HUES6 (cell line): Measurements from ENCODE around the gene ESPNL.

ENCODE experiments used
- H3K27ac ChIP-seq: 2 replicates; pipeline ENCODE4 v1.7.0; 2013; ENCODE audit warnings: low read depth, mild to moderate bottlenecking, low read length, inconsistent platforms
- H3K27me3 ChIP-seq: 2 replicates; pipeline ENCODE4 v1.6.1; 2013; ENCODE audit warnings: low read length; ENCODE audit not compliant: control insufficient read depth, insufficient read depth
- H3K36me3 ChIP-seq: 2 replicates; pipeline ENCODE4 v1.6.1; 2013; ENCODE audit warnings: low read length; ENCODE audit not compliant: control insufficient read depth, insufficient read depth
- H3K4me1 ChIP-seq: 2 replicates; pipeline ENCODE4 v1.6.1; 2013; ENCODE audit warnings: low read length; ENCODE audit not compliant: control insufficient read depth, insufficient read depth
- H3K4me3 ChIP-seq: 2 replicates; pipeline ENCODE4 v1.5.1; 2013; ENCODE audit warnings: low read depth, low read length
- H3K9ac ChIP-seq: one replicate; pipeline ENCODE4 v1.6.1; 2013; ENCODE audit warnings: mild to moderate bottlenecking, low read length
- H3K9me3 ChIP-seq: 2 replicates; pipeline ENCODE4 v1.6.1; 2013; ENCODE audit warnings: low read depth, low read length; ENCODE audit not compliant: control insufficient read depth, insufficient read depth

ESPNL gene

GRCh38 chr2:238079874-238080327 lies 20.2 kb upstream of the ESPNL start:
- Histone ChIP-seq H3K9me3 (no peaks in the 10 kb centered on the region), H3K27me3 (no peaks in the 10 kb centered on the region), H3K27ac (no peak overlapping the region), H3K4me3 (no peak overlapping the region), H3K9ac (no peak overlapping the region), H3K36me3 (peaks cover 57% of the 10 kb centered on the region), H3K4me1 (0 out of 2 replicates have a peak, but pooled peaks cover 5% of the 10 kb centered on the region)

- Histone ChIP-seq H3K4me1 (0 out of 2 replicates have a peak, but pooled peaks cover 5% of the 10 kb centered on the region), H3K27me3 (no peaks in the 10 kb centered on the region), H3K9ac (no peak overlapping the region), H3K27ac (no peak overlapping the region), H3K4me3 (no peak overlapping the region), H3K9me3 (no peaks in the 10 kb centered on the region), H3K36me3 (peaks cover 59% of the 10 kb centered on the region)
These were observed 19.6 kb upstream of the ESPNL start for GRCh38 chr2:238080518-238080917.

GRCh38 chr2:238081150-238081549 lies 19.0 kb upstream of the ESPNL start:
- Histone ChIP-seq H3K4me1 (0 out of 2 replicates have a peak, but pooled peaks cover 5% of the 10 kb centered on the region), H3K9ac (no peak overlapping the region), H3K27ac (no peak overlapping the region), H3K36me3 (peaks cover 62% of the 10 kb centered on the region), H3K27me3 (no peaks in the 10 kb centered on the region), H3K9me3 (no peaks in the 10 kb centered on the region), H3K4me3 (no peak overlapping the region)

GRCh38 chr2:238081561-238081960 lies 18.6 kb upstream of the ESPNL start:
- Histone ChIP-seq H3K4me3 (no peak overlapping the region), H3K4me1 (0 out of 2 replicates have a peak, but pooled peaks cover 5% of the 10 kb centered on the region), H3K27me3 (no peaks in the 10 kb centered on the region), H3K27ac (no peak overlapping the region), H3K9ac (no peak overlapping the region), H3K36me3 (peaks cover 63% of the 10 kb centered on the region), H3K9me3 (no peaks in the 10 kb centered on the region)

- Histone ChIP-seq H3K27me3 (no peaks in the 10 kb centered on the region), H3K36me3 (peaks cover 63% of the 10 kb centered on the region), H3K9ac (no peak overlapping the region), H3K27ac (no peak overlapping the region), H3K4me1 (0 out of 2 replicates have a peak, but pooled peaks cover under 1% of the 10 kb centered on the region), H3K4me3 (no peak overlapping the region), H3K9me3 (no peaks in the 10 kb centered on the region)
These were observed 18.0 kb upstream of the ESPNL start for GRCh38 chr2:238082151-238082550.

GRCh38 chr2:238082827-238083226 lies 17.3 kb upstream of the ESPNL start:
- Histone ChIP-seq H3K9ac (no peak overlapping the region), H3K9me3 (no peaks in the 10 kb centered on the region), H3K27me3 (no peaks in the 10 kb centered on the region), H3K4me1 (no peaks in the 10 kb centered on the region), H3K36me3 (peaks cover 62% of the 10 kb centered on the region), H3K27ac (no peak overlapping the region), H3K4me3 (no peak overlapping the region)

- H3K36me3 ChIP-seq = peaks cover 71% of the 10 kb centered on the region
- H3K27ac ChIP-seq = no peak overlapping the region
- no peaks in the 10 kb centered on the region for H3K4me1 ChIP-seq
- H3K27me3 ChIP-seq = no peaks in the 10 kb centered on the region
- H3K9me3 ChIP-seq = no peaks in the 10 kb centered on the region
- no peak overlapping the region for H3K9ac ChIP-seq
- H3K4me3 ChIP-seq = no peak overlapping the region
These were observed 16.2 kb upstream of the ESPNL start for GRCh38 chr2:238083919-238084318.

- H3K4me3 ChIP-seq = no peak overlapping the region
- H3K9me3 ChIP-seq = no peaks in the 10 kb centered on the region
- no peak overlapping the region for H3K27ac ChIP-seq
- peaks cover 71% of the 10 kb centered on the region for H3K36me3 ChIP-seq
- no peaks in the 10 kb centered on the region for H3K4me1 ChIP-seq
- no peak overlapping the region for H3K9ac ChIP-seq
- H3K27me3 ChIP-seq = no peaks in the 10 kb centered on the region
These were observed 15.4 kb upstream of the ESPNL start for GRCh38 chr2:238084761-238085160.

GRCh38 chr2:238085899-238086298 lies 14.2 kb upstream of the ESPNL start:
- no peak overlapping the region for H3K4me3 ChIP-seq
- H3K27me3 ChIP-seq = no peaks in the 10 kb centered on the region
- H3K27ac ChIP-seq = no peak overlapping the region
- H3K9ac ChIP-seq = no peak overlapping the region
- peaks cover 72% of the 10 kb centered on the region for H3K36me3 ChIP-seq
- no peaks in the 10 kb centered on the region for H3K4me1 ChIP-seq
- no peaks in the 10 kb centered on the region for H3K9me3 ChIP-seq

GRCh38 chr2:238087211-238087610 lies 12.9 kb upstream of the ESPNL start:
- Histone ChIP-seq H3K4me3 (no peak overlapping the region), H3K27me3 (no peaks in the 10 kb centered on the region), H3K9ac (no peak overlapping the region), H3K9me3 (no peaks in the 10 kb centered on the region), H3K4me1 (no peaks in the 10 kb centered on the region), H3K36me3 (peaks cover 70% of the 10 kb centered on the region), H3K27ac (no peak overlapping the region)

GRCh38 chr2:238090887-238091286 lies 9.3 kb upstream of the ESPNL start:
- H3K9me3 ChIP-seq = no peaks in the 10 kb centered on the region
- H3K4me1 ChIP-seq = peaks cover under 1% of the 10 kb centered on the region; the same call in 1 of the 2 replicates
- H3K36me3 ChIP-seq = peaks cover 48% of the 10 kb centered on the region
- no peak overlapping the region for H3K4me3 ChIP-seq
- no peak overlapping the region for H3K27ac ChIP-seq
- no peak overlapping the region for H3K9ac ChIP-seq
- no peaks in the 10 kb centered on the region for H3K27me3 ChIP-seq
